Stimulated activated memory B cell treated with anti-CD40 and anti-IgM and Interleukin-4, amounts not matched to agents 10 μg/mL and 1 μg/mL and 100 μg/mL, for 72 hours (primary cell): ENCODE results near the gene PLCL1.

Experiments used
- ATAC-seq: fragments of 150-1000 bp; cut with Tn5 transposase; 2 replicates; pipeline ENCODE4 v1.10.0; 2021
- H3K27ac Mint-ChIP-seq: one replicate; pipeline ENCODE4 v1.8.0; 2022; ENCODE audit warnings: mild to moderate bottlenecking, mixed read lengths
- H3K27me3 Mint-ChIP-seq: one replicate; pipeline ENCODE4 v1.8.0; 2022; ENCODE audit warnings: mixed read lengths
- H3K36me3 Mint-ChIP-seq: one replicate; pipeline ENCODE4 v1.8.0; 2022; ENCODE audit warnings: mixed read lengths
- H3K4me1 Mint-ChIP-seq: one replicate; pipeline ENCODE4 v1.8.0; 2022; ENCODE audit warnings: mixed read lengths
- H3K4me3 Mint-ChIP-seq: one replicate; pipeline ENCODE4 v1.8.0; 2022; ENCODE audit warnings: mild to moderate bottlenecking, moderate library complexity, mixed read lengths
- H3K9me3 Mint-ChIP-seq: one replicate; pipeline ENCODE4 v1.8.0; 2022; ENCODE audit warnings: mixed read lengths

The PLCL1 gene

DNA sequence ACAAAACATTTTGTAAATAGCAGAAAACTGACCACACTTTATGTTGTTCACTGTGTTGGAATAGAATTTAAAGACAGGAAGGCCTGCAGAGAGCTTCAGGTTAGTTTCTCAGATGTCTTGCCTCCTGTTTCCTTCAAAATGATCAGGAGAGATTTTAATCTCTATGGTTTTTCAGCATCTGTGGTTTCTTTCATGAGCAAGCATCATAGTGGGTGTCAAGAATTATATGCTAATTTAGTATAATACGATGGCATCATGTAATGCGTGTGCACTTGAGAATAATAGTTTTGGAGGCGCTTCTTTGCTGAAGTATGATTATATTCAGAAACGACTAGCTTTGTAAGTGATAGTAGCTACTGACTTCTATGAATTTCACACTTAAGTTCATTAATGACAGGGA is 149.9 kb downstream of the PLCL1 start:
- Mint-ChIP-seq H3K9me3 (peaks cover 9% of the 10 kb centered on the region), H3K27me3 (peaks cover 9% of the 10 kb centered on the region), H3K27ac (no peak overlapping the region), H3K36me3 (no peaks in the 10 kb centered on the region), H3K4me3 (no peak overlapping the region), H3K4me1 (no peaks in the 10 kb centered on the region)
- ATAC-seq: no peak

DNA sequence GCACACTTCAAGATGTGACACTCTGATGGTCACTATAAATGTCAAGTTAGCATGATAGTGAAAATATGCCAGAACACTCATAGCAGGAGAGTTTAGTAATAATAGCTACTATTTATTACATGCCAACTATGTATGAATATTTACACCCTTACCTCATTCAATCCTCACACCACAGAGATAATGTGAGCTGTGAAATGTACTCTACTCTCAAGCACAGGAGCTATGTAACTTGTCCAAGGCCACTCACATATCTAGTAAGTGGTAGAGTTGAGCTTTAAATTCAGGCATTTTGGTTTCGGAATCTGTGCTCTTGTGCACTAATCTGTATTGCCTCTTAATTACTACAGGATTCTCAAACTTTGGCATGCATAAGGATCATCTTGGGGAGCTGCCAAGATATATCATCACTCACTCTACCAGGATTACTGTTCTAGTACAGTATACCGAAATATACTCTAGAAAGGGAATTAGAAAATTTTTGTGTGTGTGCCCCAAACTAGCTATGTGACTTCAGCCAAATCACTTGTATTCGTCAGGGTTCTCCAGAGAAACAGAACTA is 154.3 kb downstream of the PLCL1 start:
- peaks cover 9% of the 10 kb centered on the region for H3K9me3 Mint-ChIP-seq
- no peak overlapping the region for H3K27ac Mint-ChIP-seq
- no peaks in the 10 kb centered on the region for H3K4me1 Mint-ChIP-seq

DNA sequence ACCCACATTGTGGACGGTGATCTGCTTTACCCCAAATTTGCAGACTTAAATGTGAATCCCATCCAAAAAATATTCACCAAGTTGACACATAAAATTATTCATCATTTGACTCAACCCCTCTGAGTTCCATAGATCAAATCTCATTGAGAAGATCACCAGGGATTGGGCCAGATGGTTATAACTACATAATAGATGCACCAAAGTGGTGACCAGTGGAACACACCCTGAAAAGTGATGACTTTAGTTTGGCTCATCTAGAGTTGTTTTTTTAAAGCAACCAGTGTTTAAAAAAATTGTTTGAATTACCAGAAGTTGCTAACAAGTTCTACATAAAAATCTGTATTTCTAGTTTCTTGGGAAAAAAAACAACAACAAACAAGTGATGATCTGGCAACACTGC is 155.0 kb downstream of the PLCL1 start:
- Mint-ChIP-seq H3K36me3 (no peaks in the 10 kb centered on the region), H3K9me3 (peaks cover 10% of the 10 kb centered on the region), H3K4me1 (no peaks in the 10 kb centered on the region), H3K27me3 (peaks cover 9% of the 10 kb centered on the region), H3K4me3 (no peak overlapping the region), H3K27ac (no peak overlapping the region)
- no peak for ATAC-seq

More for the DNA sequence above, 154.3 kb downstream of the PLCL1 start:
- no peak overlapping the region for H3K4me3 Mint-ChIP-seq
- no peaks in the 10 kb centered on the region for H3K36me3 Mint-ChIP-seq
- peaks cover 9% of the 10 kb centered on the region for H3K27me3 Mint-ChIP-seq
- no peak for ATAC-seq

DNA sequence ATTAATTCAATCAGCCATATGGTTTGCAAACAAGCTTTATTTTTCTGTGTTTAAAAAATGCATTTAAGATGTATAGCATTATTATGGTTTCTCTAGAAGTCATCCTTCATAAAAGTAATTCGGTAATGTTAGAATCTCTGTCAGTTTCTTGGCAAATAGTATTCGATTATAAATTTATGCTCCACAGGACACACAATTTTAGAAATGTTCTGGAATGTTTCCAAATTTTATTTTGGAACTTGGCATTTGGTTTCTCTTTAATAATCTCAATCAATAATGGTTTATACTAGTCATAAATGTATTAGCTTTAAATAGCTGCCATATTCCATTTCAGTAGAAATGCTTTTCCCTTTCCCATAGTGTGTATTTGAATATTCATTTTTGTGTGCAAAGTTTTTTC is 156.4 kb downstream of the PLCL1 start:
- ATAC-seq: no peak
- Mint-ChIP-seq H3K27me3 (peaks cover 9% of the 10 kb centered on the region), H3K4me3 (no peak overlapping the region), H3K36me3 (no peaks in the 10 kb centered on the region), H3K27ac (no peak overlapping the region), H3K9me3 (peaks cover 16% of the 10 kb centered on the region), H3K4me1 (no peaks in the 10 kb centered on the region)

DNA sequence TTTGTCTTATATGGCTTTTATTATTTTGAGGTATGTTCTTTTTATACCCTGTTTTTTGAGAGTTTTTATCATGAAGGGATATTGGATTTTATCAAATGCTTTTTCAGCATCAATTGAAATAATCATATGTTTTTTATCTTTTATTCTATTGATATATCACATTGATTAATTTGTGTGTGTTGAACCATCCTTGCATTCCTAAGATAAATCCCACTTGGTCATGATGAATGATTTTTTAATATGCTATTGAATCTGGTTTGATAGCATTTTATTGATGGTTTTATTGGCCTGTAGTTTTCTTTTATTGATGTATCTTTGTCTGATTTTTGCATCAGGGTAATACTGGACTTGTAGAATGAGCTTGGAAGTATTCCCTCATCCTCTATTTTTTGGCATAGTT is 160.3 kb downstream of the PLCL1 start:
- Mint-ChIP-seq H3K4me1 (no peaks in the 10 kb centered on the region), H3K4me3 (no peak overlapping the region), H3K27ac (no peak overlapping the region), H3K9me3 (peaks cover 9% of the 10 kb centered on the region), H3K27me3 (no peaks in the 10 kb centered on the region), H3K36me3 (no peaks in the 10 kb centered on the region)
- ATAC-seq: no peak

DNA sequence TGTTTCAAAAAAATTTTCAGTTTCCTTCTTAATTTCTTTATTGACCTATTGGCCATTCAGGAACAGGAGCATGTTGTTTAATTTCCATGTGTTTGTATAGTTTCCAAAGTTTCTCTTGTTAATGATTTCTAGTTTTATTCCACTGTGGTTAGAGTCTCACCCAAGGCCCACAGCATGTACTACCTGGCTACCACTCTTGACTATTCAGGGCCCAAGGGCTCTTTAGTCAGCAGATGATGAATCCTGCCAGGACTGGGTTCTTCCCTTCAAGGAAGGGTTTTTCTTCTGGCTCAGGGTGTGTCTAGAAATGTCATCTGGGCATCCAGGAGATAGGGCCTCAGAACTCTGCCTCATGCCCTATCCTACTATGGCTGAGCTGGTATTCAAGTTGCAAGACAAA is 161.4 kb downstream of the PLCL1 start:
- Mint-ChIP-seq H3K4me3 (no peak overlapping the region), H3K36me3 (no peaks in the 10 kb centered on the region), H3K27me3 (no peaks in the 10 kb centered on the region), H3K9me3 (peaks cover 9% of the 10 kb centered on the region), H3K27ac (no peak overlapping the region), H3K4me1 (no peaks in the 10 kb centered on the region)
- no peak for ATAC-seq

DNA sequence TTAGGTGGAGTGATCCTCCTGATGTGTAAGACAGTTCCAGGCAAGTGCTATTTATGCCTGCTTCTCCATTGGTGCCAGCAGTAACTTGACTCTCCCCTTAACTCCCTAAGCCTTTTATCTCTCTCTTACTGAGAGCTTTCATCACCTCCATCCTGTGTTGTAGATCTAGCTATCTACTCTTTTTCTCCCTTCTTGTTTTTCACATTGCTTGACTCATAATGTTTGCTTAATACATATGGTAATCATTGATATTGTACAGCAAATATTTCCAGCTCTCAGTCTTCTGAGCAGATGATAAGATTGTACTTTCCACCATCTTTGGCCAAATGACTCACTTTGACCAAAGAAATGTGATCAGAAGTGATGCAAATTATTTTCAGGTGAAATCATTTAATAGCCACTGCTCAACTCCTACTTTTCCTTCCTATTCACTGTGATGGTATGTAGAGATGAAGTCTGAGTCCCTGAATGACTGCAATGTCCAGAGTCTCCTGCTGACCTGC is 165.0 kb downstream of the PLCL1 start:
- ATAC-seq: no peak
- H3K36me3 Mint-ChIP-seq: no peaks in the 10 kb centered on the region
- no peaks in the 10 kb centered on the region for H3K27me3 Mint-ChIP-seq
- H3K4me1 Mint-ChIP-seq: no peaks in the 10 kb centered on the region
- peaks cover 7% of the 10 kb centered on the region for H3K9me3 Mint-ChIP-seq
- H3K27ac Mint-ChIP-seq: no peak overlapping the region
- no peak overlapping the region for H3K4me3 Mint-ChIP-seq

DNA sequence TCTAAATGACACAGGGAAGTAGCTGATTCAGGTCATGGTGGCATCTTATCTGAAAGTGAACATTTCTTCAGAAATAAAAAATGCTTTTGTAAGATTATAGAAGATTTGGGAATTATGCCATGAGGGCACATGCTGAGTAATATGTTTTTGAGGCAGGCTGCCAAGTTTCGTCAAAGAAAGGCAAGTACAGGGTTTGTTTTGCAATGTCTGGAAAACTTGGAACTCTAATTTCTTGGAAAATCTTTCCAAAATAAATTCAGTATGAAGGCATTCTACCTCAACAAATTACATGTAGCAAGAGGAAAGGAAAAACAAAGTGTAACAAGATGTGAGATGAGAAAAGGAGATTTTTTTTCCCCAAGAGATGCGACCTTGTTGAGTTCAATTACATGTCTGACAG is 167.7 kb downstream of the PLCL1 start:
- H3K4me1 Mint-ChIP-seq: no peaks in the 10 kb centered on the region
- H3K27ac Mint-ChIP-seq: no peak overlapping the region
- H3K27me3 Mint-ChIP-seq: no peaks in the 10 kb centered on the region
- ATAC-seq: no peak
- H3K36me3 Mint-ChIP-seq: no peaks in the 10 kb centered on the region
- no peak overlapping the region for H3K4me3 Mint-ChIP-seq
- peaks cover 6% of the 10 kb centered on the region for H3K9me3 Mint-ChIP-seq

DNA sequence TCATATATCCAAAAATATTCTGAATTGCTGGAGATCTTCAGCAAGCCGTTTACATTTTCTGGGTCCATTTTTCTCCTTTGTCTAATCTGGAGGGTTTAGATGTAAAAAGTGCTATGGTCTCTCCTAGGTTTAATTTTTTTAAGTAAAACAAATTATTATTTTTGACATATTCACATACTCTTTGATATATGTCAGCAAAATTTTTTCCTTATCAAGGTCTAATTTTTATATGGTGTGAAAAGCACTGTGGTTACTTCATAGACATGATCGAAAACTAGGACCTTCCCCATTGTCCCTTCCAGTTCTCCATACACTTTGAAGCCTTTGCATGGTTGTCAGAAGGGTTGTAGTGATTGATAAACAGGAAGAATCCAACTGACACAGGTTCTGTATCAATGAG is 168.2 kb downstream of the PLCL1 start:
- no peak overlapping the region for H3K27ac Mint-ChIP-seq
- no peaks in the 10 kb centered on the region for H3K27me3 Mint-ChIP-seq
- H3K36me3 Mint-ChIP-seq: no peaks in the 10 kb centered on the region
- no peaks in the 10 kb centered on the region for H3K4me1 Mint-ChIP-seq
- peaks cover 6% of the 10 kb centered on the region for H3K9me3 Mint-ChIP-seq
- ATAC-seq: no peak
- no peak overlapping the region for H3K4me3 Mint-ChIP-seq

DNA sequence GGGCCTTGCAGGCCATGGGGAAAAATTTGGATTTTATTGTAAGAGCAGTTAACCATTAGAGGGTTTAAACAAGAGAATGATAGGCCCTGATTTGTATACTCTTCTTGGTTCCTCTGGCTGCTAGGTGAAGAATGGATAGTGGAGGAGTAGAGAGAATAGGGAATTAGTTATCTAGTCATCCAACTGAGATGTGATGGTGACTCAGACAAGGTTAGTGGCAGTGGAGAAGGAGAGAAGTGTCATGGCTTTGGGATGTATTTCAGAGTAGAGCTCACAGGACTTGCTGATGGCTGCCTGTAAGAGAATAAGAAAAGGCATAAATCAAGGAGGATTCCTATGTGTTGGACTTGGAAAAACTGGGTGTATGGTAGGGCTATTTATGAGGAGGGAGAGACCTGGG is 169.4 kb downstream of the PLCL1 start:
- Mint-ChIP-seq H3K36me3 (no peaks in the 10 kb centered on the region), H3K4me3 (no peak overlapping the region), H3K4me1 (no peaks in the 10 kb centered on the region), H3K27me3 (no peaks in the 10 kb centered on the region), H3K27ac (no peak overlapping the region), H3K9me3 (peaks cover 6% of the 10 kb centered on the region)
- ATAC-seq: no peak

DNA sequence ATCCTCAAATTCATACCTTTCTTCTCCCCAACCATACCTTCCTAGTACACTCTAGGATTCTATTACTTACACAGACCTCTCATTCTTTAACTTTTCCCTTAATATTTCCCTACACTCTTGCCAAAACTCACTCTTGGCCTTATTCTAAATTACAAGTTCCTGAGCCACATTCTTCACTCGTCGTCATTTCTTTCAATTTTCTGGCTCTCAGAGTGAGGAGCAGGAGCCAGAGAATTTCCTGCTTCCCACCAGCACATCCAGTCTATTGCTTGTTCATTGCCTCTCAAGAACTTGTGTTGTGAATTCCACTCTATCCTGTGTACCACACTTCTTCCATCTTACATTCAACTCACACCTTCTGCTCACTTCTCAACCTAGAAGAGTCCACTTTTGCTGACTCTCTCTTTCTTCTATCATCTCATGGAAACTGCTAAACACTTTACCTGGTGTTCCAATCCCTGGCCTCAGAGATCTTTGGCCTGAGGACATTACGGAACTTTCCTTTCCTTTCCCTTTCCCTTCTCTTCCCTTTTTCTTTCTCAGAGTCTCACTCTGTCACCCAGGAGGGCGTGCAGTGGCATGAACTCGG is 171.6 kb downstream of the PLCL1 start:
- Mint-ChIP-seq H3K27ac (no peak overlapping the region), H3K36me3 (no peaks in the 10 kb centered on the region), H3K27me3 (no peaks in the 10 kb centered on the region), H3K4me1 (no peaks in the 10 kb centered on the region), H3K9me3 (peaks cover 6% of the 10 kb centered on the region), H3K4me3 (no peak overlapping the region)
- ATAC-seq: no peak

DNA sequence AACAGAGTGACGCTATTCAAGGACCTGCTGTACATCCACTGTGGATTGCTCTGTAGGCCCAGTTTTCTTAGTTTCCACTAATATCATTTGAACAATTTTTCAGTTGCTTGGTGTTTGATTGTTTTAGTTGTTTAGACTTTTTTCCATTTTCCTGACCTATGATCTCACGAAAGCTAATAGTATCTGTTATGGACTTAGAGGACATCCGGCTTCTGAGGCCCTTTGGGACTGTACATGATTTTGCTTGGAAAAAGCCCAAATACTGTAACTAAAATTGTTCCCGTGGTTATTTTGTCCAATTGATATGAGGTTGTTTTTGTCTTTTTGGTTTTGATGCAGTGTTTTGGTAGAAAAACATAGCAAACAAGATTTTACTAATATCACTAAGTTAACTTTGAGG is 174.6 kb downstream of the PLCL1 start:
- no peak overlapping the region for H3K27ac Mint-ChIP-seq
- H3K9me3 Mint-ChIP-seq: peaks cover 6% of the 10 kb centered on the region
- H3K4me3 Mint-ChIP-seq: no peak overlapping the region
- H3K4me1 Mint-ChIP-seq: no peaks in the 10 kb centered on the region
- H3K27me3 Mint-ChIP-seq: no peaks in the 10 kb centered on the region
- ATAC-seq: no peak
- H3K36me3 Mint-ChIP-seq: no peaks in the 10 kb centered on the region

DNA sequence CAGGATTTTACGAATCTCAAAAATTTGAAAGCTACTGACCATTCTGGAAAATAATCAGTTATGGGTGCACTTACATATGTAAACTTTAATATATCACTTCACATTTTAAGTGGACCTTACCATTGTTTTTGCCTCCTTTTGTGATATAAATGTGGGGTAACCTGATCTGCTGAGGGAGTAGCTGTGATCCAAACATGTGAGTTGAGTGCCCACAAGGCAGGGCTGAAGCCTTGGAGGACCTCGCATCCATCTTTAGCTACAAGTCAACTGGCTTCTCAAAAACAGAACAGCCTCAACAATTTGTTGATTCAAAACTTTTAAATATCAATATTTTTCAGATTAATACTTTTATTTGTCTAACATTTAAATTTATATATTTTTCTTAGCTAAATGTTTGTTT is 178.2 kb downstream of the PLCL1 start:
- no peaks in the 10 kb centered on the region for H3K9me3 Mint-ChIP-seq
- ATAC-seq: no peak
- no peaks in the 10 kb centered on the region for H3K27me3 Mint-ChIP-seq
- no peak overlapping the region for H3K27ac Mint-ChIP-seq
- no peaks in the 10 kb centered on the region for H3K36me3 Mint-ChIP-seq
- no peak overlapping the region for H3K4me3 Mint-ChIP-seq
- H3K4me1 Mint-ChIP-seq: no peaks in the 10 kb centered on the region

DNA sequence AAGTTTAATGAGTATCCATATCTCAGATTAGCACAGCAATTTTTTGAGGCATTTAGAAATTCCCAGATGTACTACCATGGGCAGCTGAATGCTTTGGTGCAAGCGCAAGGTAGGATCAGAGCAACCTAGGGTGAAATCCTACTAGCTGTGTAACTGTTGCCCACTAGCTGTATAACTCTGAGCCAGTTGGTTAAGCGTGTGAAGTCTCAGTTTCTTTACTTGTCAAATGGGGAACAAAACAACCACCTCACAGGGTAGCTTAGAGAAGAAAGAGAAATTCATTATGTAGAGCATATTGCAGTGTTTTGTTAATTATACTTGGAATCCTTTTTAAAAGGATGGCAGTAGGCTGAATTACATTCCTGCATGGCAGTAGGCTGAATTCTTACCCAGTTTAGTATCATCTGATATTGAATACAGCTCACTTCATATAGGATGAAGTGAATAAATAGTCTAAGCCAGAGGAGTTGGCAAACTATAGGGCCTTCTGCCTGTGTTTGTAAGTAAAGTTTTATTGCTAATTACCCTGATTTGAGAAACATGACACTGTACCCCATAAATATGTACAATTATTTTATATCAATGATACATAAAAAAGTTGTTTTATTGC is 180.7 kb downstream of the PLCL1 start:
- peaks cover 2% of the 10 kb centered on the region for H3K9me3 Mint-ChIP-seq
- no peak overlapping the region for H3K4me3 Mint-ChIP-seq
- peaks cover 8% of the 10 kb centered on the region for H3K27me3 Mint-ChIP-seq
- no peaks in the 10 kb centered on the region for H3K4me1 Mint-ChIP-seq
- H3K27ac Mint-ChIP-seq: no peak overlapping the region
- no peaks in the 10 kb centered on the region for H3K36me3 Mint-ChIP-seq
- ATAC-seq: no peak

DNA sequence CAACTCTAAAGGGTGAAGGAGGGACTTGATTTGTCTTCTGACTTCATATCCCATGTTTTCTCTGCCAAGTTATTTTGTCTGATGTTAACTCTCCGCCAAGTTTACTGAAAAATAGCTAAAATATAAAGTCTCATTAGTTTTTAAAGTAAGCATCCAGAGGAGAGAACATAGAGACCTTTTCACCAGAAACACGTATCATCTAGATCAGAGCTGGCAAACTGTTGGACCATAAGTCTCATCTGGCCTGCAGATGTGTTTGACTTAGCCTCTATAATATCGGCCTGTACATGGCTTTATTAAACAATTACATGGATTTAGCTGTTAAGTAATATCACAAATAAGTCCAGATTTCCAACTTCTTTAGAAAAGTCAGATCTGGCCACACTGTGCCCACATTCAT is 182.6 kb downstream of the PLCL1 start:
- Mint-ChIP-seq H3K27me3 (peaks cover 8% of the 10 kb centered on the region), H3K27ac (no peak overlapping the region), H3K4me1 (no peaks in the 10 kb centered on the region), H3K9me3 (peaks cover 2% of the 10 kb centered on the region), H3K4me3 (no peak overlapping the region), H3K36me3 (no peaks in the 10 kb centered on the region)
- ATAC-seq: no peak

DNA sequence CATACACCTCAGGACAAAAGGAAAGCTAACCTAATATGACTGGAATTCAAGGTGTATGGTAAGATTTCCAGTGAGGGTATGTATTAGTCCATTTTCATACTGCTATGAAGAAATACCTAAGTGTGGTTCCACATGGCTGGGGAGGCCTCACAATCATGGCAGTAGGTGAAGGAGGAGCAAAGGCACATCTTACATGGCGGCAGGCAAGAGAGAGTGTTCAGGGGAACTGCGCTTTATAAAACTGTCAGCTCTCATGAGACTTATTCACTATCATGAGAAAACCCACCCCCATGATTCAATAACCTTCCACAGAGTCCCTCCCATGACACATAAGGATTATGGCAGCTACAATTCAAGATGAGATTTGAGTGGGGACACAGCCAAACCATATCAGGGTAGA is 186.0 kb downstream of the PLCL1 start:
- H3K27ac Mint-ChIP-seq: no peak overlapping the region
- H3K9me3 Mint-ChIP-seq: peaks cover 4% of the 10 kb centered on the region
- H3K4me1 Mint-ChIP-seq: no peaks in the 10 kb centered on the region
- ATAC-seq: no peak
- H3K27me3 Mint-ChIP-seq: peaks cover 9% of the 10 kb centered on the region
- H3K4me3 Mint-ChIP-seq: no peak overlapping the region
- H3K36me3 Mint-ChIP-seq: no peaks in the 10 kb centered on the region
